ENCODE results near the gene ZNF496.

ZNF496 gene

GRCh38 chr1:247343801-247344200 lies 12.1 kb upstream of the ZNF496 start:
- TF ChIP-seq SUZ12 (IDR thresholded peaks at IDR 0.05) (no peak), HDGF (IDR thresholded peaks at IDR 0.05; ENCODE audit: borderline replicate concordance) (no peak), FOXA1 (IDR thresholded peaks at IDR 0.05) (no peak), ZNF384 (IDR thresholded peaks at IDR 0.05) (no peak), BHLHE40 (IDR thresholded peaks at IDR 0.05; ENCODE audit: borderline replicate concordance) (no peak)
- ChIA-PET CTCF (no interaction called here), POLR2A (no interaction called here)
- no peak for DNase-seq (ENCODE audit: extremely low spot score)

GRCh38 chr1:247338723-247339275 lies 7.1 kb upstream of the ZNF496 start:
- no peak for DNase-seq (ENCODE audit: extremely low spot score)
- no peak for TF ChIP-seq NFRKB (IDR thresholded peaks at IDR 0.05)
- no peak for TF ChIP-seq FOXK2 (IDR thresholded peaks at IDR 0.05)
- no peak for TF ChIP-seq SUZ12 (IDR thresholded peaks at IDR 0.05)
- no peak for TF ChIP-seq ARNT (IDR thresholded peaks at IDR 0.05)
- no peak for TF ChIP-seq SP1 (IDR thresholded peaks at IDR 0.05)
- TF ChIP-seq FOXM1 (IDR thresholded peaks at IDR 0.05; ENCODE audit: borderline replicate concordance): no peak
- no peak for TF ChIP-seq L3MBTL2 (conservative IDR thresholded peaks at IDR 0.05)
- TF ChIP-seq LEF1 (IDR thresholded peaks at IDR 0.05; ENCODE audit: borderline replicate concordance): no peak
- TF ChIP-seq BHLHE40 (IDR thresholded peaks at IDR 0.05; ENCODE audit: borderline replicate concordance): no peak
- TF ChIP-seq HDGF (IDR thresholded peaks at IDR 0.05; ENCODE audit: borderline replicate concordance): no peak
- TF ChIP-seq ZNF384 (IDR thresholded peaks at IDR 0.05): no peak
- ChIA-PET POLR2A (no interaction called here), CTCF (no interaction called here)

GRCh38 chr1:247337961-247338360 lies 6.3 kb upstream of the ZNF496 start:
- no peak for DNase-seq (ENCODE audit: extremely low spot score)
- ChIA-PET CTCF (no interaction called here), POLR2A (no interaction called here)
- TF ChIP-seq NFRKB (IDR thresholded peaks at IDR 0.05) (no peak), L3MBTL2 (conservative IDR thresholded peaks at IDR 0.05) (no peak), PKNOX1 (IDR thresholded peaks at IDR 0.05) (no peak), SUZ12 (IDR thresholded peaks at IDR 0.05) (no peak), ZNF384 (IDR thresholded peaks at IDR 0.05) (no peak), HDGF (IDR thresholded peaks at IDR 0.05; ENCODE audit: borderline replicate concordance) (no peak), CTBP1 (IDR thresholded peaks at IDR 0.05; ENCODE audit: borderline replicate concordance) (no peak)

- ChIA-PET CTCF (no interaction called here), POLR2A (no interaction called here)
- no peak for DNase-seq (ENCODE audit: extremely low spot score)
- TF ChIP-seq ZNF384 (IDR thresholded peaks at IDR 0.05): no peak
- TF ChIP-seq TARDBP (IDR thresholded peaks at IDR 0.05): no peak
- TF ChIP-seq ARNT (IDR thresholded peaks at IDR 0.05): no peak
- TF ChIP-seq ELF4 (IDR thresholded peaks at IDR 0.05): no peak
- TF ChIP-seq BHLHE40 (IDR thresholded peaks at IDR 0.05; ENCODE audit: borderline replicate concordance): no peak
- no peak for TF ChIP-seq FOXA1 (IDR thresholded peaks at IDR 0.05)
- TF ChIP-seq HDGF (IDR thresholded peaks at IDR 0.05; ENCODE audit: borderline replicate concordance): no peak
- TF ChIP-seq SUZ12 (IDR thresholded peaks at IDR 0.05): no peak
- TF ChIP-seq NFRKB (IDR thresholded peaks at IDR 0.05): no peak
- no peak for TF ChIP-seq FOXK2 (IDR thresholded peaks at IDR 0.05)
- TF ChIP-seq SP1 (IDR thresholded peaks at IDR 0.05): no peak
- no peak for TF ChIP-seq LEF1 (IDR thresholded peaks at IDR 0.05; ENCODE audit: borderline replicate concordance)
- no peak for TF ChIP-seq FOXM1 (IDR thresholded peaks at IDR 0.05; ENCODE audit: borderline replicate concordance)
- TF ChIP-seq CTBP1 (IDR thresholded peaks at IDR 0.05; ENCODE audit: borderline replicate concordance): no peak
Observed at GRCh38 chr1:247337250-247337746, 5.6 kb upstream of the ZNF496 start.

- POLR2A ChIA-PET: no interaction called here
- CTCF ChIA-PET: no interaction called here
- DNase-seq (ENCODE audit: extremely low spot score): no peak
- TF ChIP-seq FOXK2 (IDR thresholded peaks at IDR 0.05) (no peak), FOXA1 (IDR thresholded peaks at IDR 0.05) (no peak), LEF1 (IDR thresholded peaks at IDR 0.05; ENCODE audit: borderline replicate concordance) (no peak), ZNF384 (IDR thresholded peaks at IDR 0.05) (no peak), SP1 (IDR thresholded peaks at IDR 0.05) (no peak), L3MBTL2 (conservative IDR thresholded peaks at IDR 0.05) (no peak), BHLHE40 (IDR thresholded peaks at IDR 0.05; ENCODE audit: borderline replicate concordance) (no peak), CTBP1 (IDR thresholded peaks at IDR 0.05; ENCODE audit: borderline replicate concordance) (no peak), TARDBP (IDR thresholded peaks at IDR 0.05) (no peak), HDGF (IDR thresholded peaks at IDR 0.05; ENCODE audit: borderline replicate concordance) (no peak), ELF4 (IDR thresholded peaks at IDR 0.05) (no peak), FOXM1 (IDR thresholded peaks at IDR 0.05; ENCODE audit: borderline replicate concordance) (no peak), PKNOX1 (IDR thresholded peaks at IDR 0.05) (no peak), SUZ12 (IDR thresholded peaks at IDR 0.05) (no peak), NFRKB (IDR thresholded peaks at IDR 0.05) (no peak), ARNT (IDR thresholded peaks at IDR 0.05) (no peak)
Observed at GRCh38 chr1:247336390-247336789, 4.7 kb upstream of the ZNF496 start.

GRCh38 chr1:247335882-247336281 lies 4.2 kb upstream of the ZNF496 start:
- POLR2A ChIA-PET: no interaction called here
- CTCF ChIA-PET: no interaction called here
- no peak for DNase-seq (ENCODE audit: extremely low spot score)
- TF ChIP-seq FOXK2 (IDR thresholded peaks at IDR 0.05) (no peak), SP1 (IDR thresholded peaks at IDR 0.05) (no peak), ZNF384 (IDR thresholded peaks at IDR 0.05) (no peak), FOXA1 (IDR thresholded peaks at IDR 0.05) (no peak), CTBP1 (IDR thresholded peaks at IDR 0.05; ENCODE audit: borderline replicate concordance) (no peak), SUZ12 (IDR thresholded peaks at IDR 0.05) (no peak), FOXM1 (IDR thresholded peaks at IDR 0.05; ENCODE audit: borderline replicate concordance) (no peak), ARNT (IDR thresholded peaks at IDR 0.05) (no peak), HDGF (IDR thresholded peaks at IDR 0.05; ENCODE audit: borderline replicate concordance) (no peak), BHLHE40 (IDR thresholded peaks at IDR 0.05; ENCODE audit: borderline replicate concordance) (no peak), LEF1 (IDR thresholded peaks at IDR 0.05; ENCODE audit: borderline replicate concordance) (no peak), ELF4 (IDR thresholded peaks at IDR 0.05) (no peak), TARDBP (IDR thresholded peaks at IDR 0.05) (no peak)
